HUES6 (cell line): ENCODE measurements around the gene GYPC.

Experiments
- H3K27ac ChIP-seq: 2 replicates; pipeline ENCODE4 v1.7.0; 2013; ENCODE audit warnings: low read depth, mild to moderate bottlenecking, low read length, inconsistent platforms
- H3K27me3 ChIP-seq: 2 replicates; pipeline ENCODE4 v1.6.1; 2013; ENCODE audit warnings: low read length; ENCODE audit not compliant: control insufficient read depth, insufficient read depth
- H3K36me3 ChIP-seq: 2 replicates; pipeline ENCODE4 v1.6.1; 2013; ENCODE audit warnings: low read length; ENCODE audit not compliant: control insufficient read depth, insufficient read depth
- H3K4me1 ChIP-seq: 2 replicates; pipeline ENCODE4 v1.6.1; 2013; ENCODE audit warnings: low read length; ENCODE audit not compliant: control insufficient read depth, insufficient read depth
- H3K4me3 ChIP-seq: 2 replicates; pipeline ENCODE4 v1.5.1; 2013; ENCODE audit warnings: low read depth, low read length
- H3K9ac ChIP-seq: one replicate; pipeline ENCODE4 v1.6.1; 2013; ENCODE audit warnings: mild to moderate bottlenecking, low read length
- H3K9me3 ChIP-seq: 2 replicates; pipeline ENCODE4 v1.6.1; 2013; ENCODE audit warnings: low read depth, low read length; ENCODE audit not compliant: control insufficient read depth, insufficient read depth

Gene GYPC

GRCh38 chr2:126717928-126718327 is 62.0 kb downstream of the GYPC start:
- no peaks in the 10 kb centered on the region for H3K4me1 ChIP-seq
- H3K36me3 ChIP-seq, result no peaks in the 10 kb centered on the region
- H3K9me3 ChIP-seq, result no peaks in the 10 kb centered on the region
- H3K9ac ChIP-seq, result no peak overlapping the region
- H3K4me3 ChIP-seq, result no peak overlapping the region
- H3K27ac ChIP-seq, result no peak overlapping the region
- H3K27me3 ChIP-seq, result no peaks in the 10 kb centered on the region

DNA sequence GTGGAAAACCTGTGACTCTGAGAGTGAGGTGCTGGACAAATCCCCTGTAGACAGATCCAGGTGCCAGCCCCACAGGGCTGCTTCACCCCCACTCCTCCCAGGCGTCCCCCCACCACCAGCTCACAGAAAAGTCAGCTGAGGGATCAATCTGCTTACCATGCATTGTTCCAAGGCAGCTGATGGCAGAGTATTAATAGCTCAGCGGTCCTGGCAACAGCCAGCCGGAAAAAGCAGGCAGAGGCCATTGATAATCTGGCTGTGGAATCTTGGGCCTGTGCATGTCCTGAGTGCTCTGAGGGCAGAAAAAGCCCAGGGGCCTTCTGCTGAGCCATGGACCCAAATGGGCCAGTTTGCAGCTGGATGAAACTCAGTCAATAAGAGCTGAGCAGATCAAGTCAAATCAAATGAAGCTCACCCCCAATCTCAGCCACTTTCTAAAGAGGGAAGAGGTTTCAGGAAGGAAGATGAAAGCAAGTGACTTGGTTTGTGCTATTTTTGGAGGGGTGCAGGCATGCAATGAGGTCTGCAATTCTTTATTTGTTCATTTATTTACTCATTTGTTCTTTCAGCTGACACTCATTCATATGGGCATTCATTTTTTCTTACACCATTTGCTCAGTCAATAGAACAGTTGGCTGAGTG is 63.4 kb downstream of the GYPC start:
- H3K4me1 ChIP-seq, result no peaks in the 10 kb centered on the region
- H3K4me3 ChIP-seq, result no peak overlapping the region
- H3K9ac ChIP-seq, result no peak overlapping the region
- no peaks in the 10 kb centered on the region for H3K9me3 ChIP-seq
- H3K27ac ChIP-seq, result no peak overlapping the region
- H3K27me3 ChIP-seq, result no peaks in the 10 kb centered on the region
- no peaks in the 10 kb centered on the region for H3K36me3 ChIP-seq

DNA sequence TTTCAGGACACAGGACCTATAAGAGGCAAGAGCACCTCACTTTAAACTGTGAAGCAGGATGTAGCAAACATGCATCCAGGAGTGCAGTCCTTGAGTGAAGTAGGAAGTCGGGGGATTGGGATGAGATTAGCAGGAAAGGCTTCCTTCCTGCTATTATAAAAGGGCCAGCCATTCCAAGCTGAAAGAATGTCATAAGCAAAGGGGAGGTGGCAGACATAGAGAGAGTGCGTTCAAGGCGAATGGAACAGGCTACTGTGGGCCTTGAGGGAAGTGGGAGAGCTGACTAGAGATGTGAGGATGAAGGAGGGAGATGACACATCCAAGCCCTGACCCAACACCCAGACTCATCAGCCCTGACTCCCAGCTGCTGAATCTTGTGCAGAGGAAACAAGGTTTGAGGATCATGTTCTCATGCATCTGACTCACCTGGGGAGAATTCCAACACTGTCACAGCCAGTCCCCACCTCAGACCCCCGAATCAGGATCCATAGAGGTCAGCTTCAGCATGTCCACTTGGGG is 63.9 kb downstream of the GYPC start:
- H3K9me3 ChIP-seq, result peaks cover 4% of the 10 kb centered on the region; the same call in 1 of the 2 replicates
- no peaks in the 10 kb centered on the region for H3K36me3 ChIP-seq
- H3K27me3 ChIP-seq, result no peaks in the 10 kb centered on the region
- H3K4me1 ChIP-seq, result no peaks in the 10 kb centered on the region
- no peak overlapping the region for H3K27ac ChIP-seq
- no peak overlapping the region for H3K4me3 ChIP-seq
- no peak overlapping the region for H3K9ac ChIP-seq

DNA sequence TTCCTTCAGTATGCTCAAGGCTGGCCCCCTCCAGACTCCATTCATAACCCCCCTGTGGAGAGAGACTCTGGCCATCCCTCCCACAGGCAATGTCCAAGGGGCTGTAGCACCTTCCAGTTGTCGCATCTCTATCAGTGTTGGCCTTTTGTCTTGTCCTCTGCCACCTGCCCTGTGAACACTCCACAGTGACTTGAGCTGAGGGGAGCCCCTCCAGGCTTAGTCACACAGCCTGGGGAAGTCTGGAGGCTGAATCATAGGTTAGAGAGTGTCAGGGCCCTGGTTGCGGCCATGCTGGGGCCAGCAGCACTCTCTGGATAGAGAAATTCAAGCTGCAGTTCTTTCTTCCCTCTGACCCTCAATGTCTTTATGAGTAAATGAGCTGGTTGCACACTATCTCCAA is 64.7 kb downstream of the GYPC start:
- Histone ChIP-seq H3K9ac (no peak overlapping the region), H3K9me3 (peaks cover 10% of the 10 kb centered on the region; the same call in 1 of the 2 replicates), H3K4me3 (no peak overlapping the region), H3K4me1 (no peaks in the 10 kb centered on the region), H3K27me3 (no peaks in the 10 kb centered on the region), H3K27ac (no peak overlapping the region), H3K36me3 (no peaks in the 10 kb centered on the region)

DNA sequence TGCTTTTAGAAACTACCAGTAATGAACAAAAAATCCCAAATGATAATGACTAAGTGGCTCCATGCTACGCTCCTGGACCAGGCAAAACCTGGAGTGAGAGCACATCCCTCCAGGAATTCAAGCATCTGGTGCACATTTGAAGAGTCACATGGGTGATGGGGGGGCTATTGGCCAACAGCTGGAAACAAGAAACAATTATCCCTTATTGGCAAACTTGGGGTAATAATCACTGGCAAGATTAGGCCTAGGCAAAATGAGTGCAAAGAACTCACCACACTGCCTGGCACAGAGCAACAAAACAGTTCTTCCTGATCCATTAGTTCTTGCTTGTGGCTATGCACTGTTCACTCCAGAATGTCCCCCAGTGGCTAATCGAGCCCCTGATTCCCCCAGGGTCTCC is 66.1 kb downstream of the GYPC start:
- Histone ChIP-seq H3K4me3 (no peak overlapping the region), H3K9me3 (peaks cover 11% of the 10 kb centered on the region; the same call in 1 of the 2 replicates), H3K36me3 (no peaks in the 10 kb centered on the region), H3K9ac (no peak overlapping the region), H3K4me1 (no peaks in the 10 kb centered on the region), H3K27ac (no peak overlapping the region), H3K27me3 (no peaks in the 10 kb centered on the region)

DNA sequence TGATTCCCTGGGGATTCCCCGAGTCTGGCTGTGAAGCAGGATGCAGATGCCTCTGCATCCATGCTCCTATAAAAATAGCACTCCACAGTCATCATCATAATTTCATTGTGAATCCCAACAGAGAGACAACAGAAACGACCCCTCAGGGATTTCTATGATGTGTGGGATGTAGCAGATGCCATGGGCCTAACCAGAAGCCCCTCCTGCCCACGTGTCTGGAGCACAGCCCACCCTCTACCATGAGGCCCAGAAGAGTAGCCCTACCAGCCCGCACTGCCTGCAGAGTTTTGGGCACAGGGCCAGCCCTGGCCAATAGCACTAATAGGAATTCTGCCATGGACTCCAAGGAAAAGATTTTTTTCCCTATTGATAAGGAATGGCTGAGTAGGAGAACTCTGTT is 66.6 kb downstream of the GYPC start:
- Histone ChIP-seq H3K36me3 (no peaks in the 10 kb centered on the region), H3K4me1 (no peaks in the 10 kb centered on the region), H3K27me3 (no peaks in the 10 kb centered on the region), H3K9me3 (peaks cover 11% of the 10 kb centered on the region; the same call in 1 of the 2 replicates), H3K27ac (no peak overlapping the region), H3K9ac (no peak overlapping the region), H3K4me3 (no peak overlapping the region)

GRCh38 chr2:126723281-126723815 is 67.4 kb downstream of the GYPC start:
- H3K36me3 ChIP-seq, result no peaks in the 10 kb centered on the region
- no peak overlapping the region for H3K9ac ChIP-seq
- H3K4me3 ChIP-seq, result no peak overlapping the region
- H3K27me3 ChIP-seq, result no peaks in the 10 kb centered on the region
- no peak overlapping the region for H3K27ac ChIP-seq
- H3K9me3 ChIP-seq, result peaks cover 11% of the 10 kb centered on the region; the same call in 1 of the 2 replicates
- no peaks in the 10 kb centered on the region for H3K4me1 ChIP-seq

DNA sequence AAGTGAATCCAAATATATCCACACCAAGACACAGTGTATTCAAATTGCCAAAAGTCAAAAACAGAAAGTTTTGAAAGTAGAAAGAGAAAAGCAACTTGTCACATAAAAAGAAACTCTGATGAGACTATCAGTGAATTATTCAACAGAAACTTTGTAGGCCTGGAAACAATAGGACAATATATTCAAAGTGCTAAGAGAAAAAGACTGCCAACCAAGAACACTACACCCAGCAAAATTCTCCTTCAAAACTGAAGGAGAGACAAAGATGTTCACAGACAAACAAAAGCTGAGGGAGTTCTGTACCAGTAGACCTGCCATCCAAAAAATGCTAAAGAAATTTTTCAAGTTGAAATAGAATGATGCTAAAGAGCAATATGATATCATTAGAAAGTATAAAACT is 69.6 kb downstream of the GYPC start:
- Histone ChIP-seq H3K27me3 (no peaks in the 10 kb centered on the region), H3K4me3 (no peak overlapping the region), H3K36me3 (no peaks in the 10 kb centered on the region), H3K9ac (no peak overlapping the region), H3K27ac (no peak overlapping the region), H3K4me1 (no peaks in the 10 kb centered on the region), H3K9me3 (peaks cover 11% of the 10 kb centered on the region; the same call in 1 of the 2 replicates)

DNA sequence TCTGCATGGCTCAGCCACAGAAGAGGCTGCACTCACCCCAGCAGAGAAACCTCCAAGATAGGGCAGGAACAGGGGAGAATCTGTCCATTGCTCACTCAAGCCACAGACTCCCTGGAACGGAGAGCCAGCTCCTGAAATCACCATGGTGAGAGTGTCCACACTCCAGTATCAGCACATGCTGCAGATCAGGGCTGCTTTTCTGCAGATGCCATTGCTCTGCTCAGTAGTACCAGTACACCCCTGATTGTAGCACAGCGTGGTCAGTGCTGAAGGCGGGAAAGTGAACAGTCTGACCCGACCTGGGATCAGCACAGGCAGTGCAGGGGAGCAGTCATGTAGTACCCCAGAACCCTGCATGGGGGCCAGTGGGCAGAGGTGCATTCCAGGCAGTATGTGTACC is 73.9 kb downstream of the GYPC start:
- Histone ChIP-seq H3K4me1 (no peaks in the 10 kb centered on the region), H3K4me3 (no peak overlapping the region), H3K9me3 (peaks cover 7% of the 10 kb centered on the region; the same call in 1 of the 2 replicates), H3K36me3 (no peaks in the 10 kb centered on the region), H3K27me3 (no peaks in the 10 kb centered on the region), H3K9ac (no peak overlapping the region), H3K27ac (no peak overlapping the region)

- no peak overlapping the region for H3K9ac ChIP-seq
Observed at GRCh38 chr2:126730655-126731054, 74.7 kb downstream of the GYPC start.

GRCh38 chr2:126731353-126731752 is 75.4 kb downstream of the GYPC start:
- Histone ChIP-seq H3K36me3 (no peaks in the 10 kb centered on the region), H3K9ac (no peak overlapping the region), H3K27me3 (no peaks in the 10 kb centered on the region), H3K9me3 (no peaks in the 10 kb centered on the region), H3K4me1 (no peaks in the 10 kb centered on the region), H3K4me3 (no peak overlapping the region), H3K27ac (no peak overlapping the region)

More at GRCh38 chr2:126730655-126731054, 74.7 kb downstream of the GYPC start:
- H3K27ac ChIP-seq, result no peak overlapping the region
- H3K9me3 ChIP-seq, result 0 out of 2 replicates have a peak, but pooled peaks cover under 1% of the 10 kb centered on the region
- no peak overlapping the region for H3K4me3 ChIP-seq
- no peaks in the 10 kb centered on the region for H3K27me3 ChIP-seq
- no peaks in the 10 kb centered on the region for H3K36me3 ChIP-seq
- H3K4me1 ChIP-seq, result no peaks in the 10 kb centered on the region
